ENCODE data around the gene MRPL12.

- no peak for TF ChIP-seq ZNF274 (IDR thresholded peaks at IDR 0.05; ENCODE audit: low read depth, low read length)
- no peak for TF ChIP-seq YY1 (IDR thresholded peaks at IDR 0.05; ENCODE audit: insufficient read depth, insufficient read length)
- no peak for TF ChIP-seq SUZ12 (IDR thresholded peaks at IDR 0.05; ENCODE audit: extremely low read depth, insufficient read depth, insufficient read length)
Measured at GRCh38 chr17:81690549-81690948, 12.6 kb upstream of the MRPL12 start.
